ENCODE measurements around the gene DDIT3.

Gene DDIT3

GRCh38 chr12:57517187-57517586, 3.1 kb downstream of the DDIT3 start:
- TF ChIP-seq TAF1 (IDR thresholded peaks at IDR 0.05; ENCODE audit: borderline replicate concordance, insufficient read depth, low read length) = no peak

DNA sequence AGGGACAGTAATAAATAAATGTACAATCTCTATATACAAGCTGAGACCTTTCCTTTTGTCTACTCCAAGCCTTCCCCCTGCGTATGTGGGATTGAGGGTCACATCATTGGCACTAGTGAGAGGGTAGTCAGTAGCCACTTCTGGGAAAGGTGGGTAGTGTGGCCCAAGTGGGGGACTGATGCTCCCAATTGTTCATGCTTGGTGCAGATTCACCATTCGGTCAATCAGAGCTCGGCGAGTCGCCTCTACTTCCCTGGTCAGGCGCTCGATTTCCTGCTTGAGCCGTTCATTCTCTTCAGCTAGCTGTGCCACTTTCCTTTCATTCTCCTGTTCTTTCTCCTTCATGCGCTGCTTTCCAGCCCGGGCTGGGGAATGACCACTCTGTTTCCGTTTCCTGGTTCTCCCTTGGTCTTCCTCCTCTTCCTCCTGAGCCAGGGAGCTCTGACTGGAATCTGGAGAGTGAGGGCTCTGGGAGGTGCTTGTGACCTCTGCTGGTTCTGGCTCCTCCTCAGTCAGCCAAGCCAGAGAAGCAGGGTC, 3.6 kb downstream of the DDIT3 start:
- TF ChIP-seq TAF1 (IDR thresholded peaks at IDR 0.05; ENCODE audit: borderline replicate concordance, insufficient read depth, low read length) = no peak; the same call in 1 of the 2 replicates
- TF ChIP-seq POLR2AphosphoS5 (IDR thresholded peaks at IDR 0.05; ENCODE audit: low read depth, low read length) = peak; percentile 42
- no peak for TF ChIP-seq SIN3A (IDR thresholded peaks at IDR 0.05; ENCODE audit: borderline replicate concordance, insufficient read depth, low read length)

- TF ChIP-seq TAF1 (IDR thresholded peaks at IDR 0.05; ENCODE audit: borderline replicate concordance, insufficient read depth, low read length) = no peak
- no peak for TF ChIP-seq FOXP2 (optimal IDR thresholded peaks at IDR 0.05; ENCODE audit: borderline replicate concordance, extremely low read depth, extremely low read length, insufficient read depth)
- peak; percentile 33; the same call in 1 of the 2 replicates for TF ChIP-seq POLR2AphosphoS5 (IDR thresholded peaks at IDR 0.05; ENCODE audit: low read depth, low read length)
Measured at GRCh38 chr12:57515934-57516541, 4.3 kb downstream of the DDIT3 start.

- no peak; the same call in 1 of the 2 replicates for TF ChIP-seq POLR2AphosphoS5 (IDR thresholded peaks at IDR 0.05; ENCODE audit: low read depth, low read length)
- TF ChIP-seq TAF1 (IDR thresholded peaks at IDR 0.05; ENCODE audit: borderline replicate concordance, insufficient read depth, low read length) = no peak
- no peak for TF ChIP-seq SIN3A (IDR thresholded peaks at IDR 0.05; ENCODE audit: borderline replicate concordance, insufficient read depth, low read length)
- TF ChIP-seq, protein P1, sequence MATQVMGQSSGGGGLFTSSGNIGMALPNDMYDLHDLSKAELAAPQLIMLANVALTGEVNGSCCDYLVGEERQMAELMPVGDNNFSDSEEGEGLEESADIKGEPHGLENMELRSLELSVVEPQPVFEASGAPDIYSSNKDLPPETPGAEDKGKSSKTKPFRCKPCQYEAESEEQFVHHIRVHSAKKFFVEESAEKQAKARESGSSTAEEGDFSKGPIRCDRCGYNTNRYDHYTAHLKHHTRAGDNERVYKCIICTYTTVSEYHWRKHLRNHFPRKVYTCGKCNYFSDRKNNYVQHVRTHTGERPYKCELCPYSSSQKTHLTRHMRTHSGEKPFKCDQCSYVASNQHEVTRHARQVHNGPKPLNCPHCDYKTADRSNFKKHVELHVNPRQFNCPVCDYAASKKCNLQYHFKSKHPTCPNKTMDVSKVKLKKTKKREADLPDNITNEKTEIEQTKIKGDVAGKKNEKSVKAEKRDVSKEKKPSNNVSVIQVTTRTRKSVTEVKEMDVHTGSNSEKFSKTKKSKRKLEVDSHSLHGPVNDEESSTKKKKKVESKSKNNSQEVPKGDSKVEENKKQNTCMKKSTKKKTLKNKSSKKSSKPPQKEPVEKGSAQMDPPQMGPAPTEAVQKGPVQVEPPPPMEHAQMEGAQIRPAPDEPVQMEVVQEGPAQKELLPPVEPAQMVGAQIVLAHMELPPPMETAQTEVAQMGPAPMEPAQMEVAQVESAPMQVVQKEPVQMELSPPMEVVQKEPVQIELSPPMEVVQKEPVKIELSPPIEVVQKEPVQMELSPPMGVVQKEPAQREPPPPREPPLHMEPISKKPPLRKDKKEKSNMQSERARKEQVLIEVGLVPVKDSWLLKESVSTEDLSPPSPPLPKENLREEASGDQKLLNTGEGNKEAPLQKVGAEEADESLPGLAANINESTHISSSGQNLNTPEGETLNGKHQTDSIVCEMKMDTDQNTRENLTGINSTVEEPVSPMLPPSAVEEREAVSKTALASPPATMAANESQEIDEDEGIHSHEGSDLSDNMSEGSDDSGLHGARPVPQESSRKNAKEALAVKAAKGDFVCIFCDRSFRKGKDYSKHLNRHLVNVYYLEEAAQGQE (IDR thresholded peaks at IDR 0.05; ENCODE audit: insufficient read depth in 1 of 2, low read depth in 2 of 2, low read length in 2 of 2) = no peak
- no peak for TF ChIP-seq FOXP2 (optimal IDR thresholded peaks at IDR 0.05; ENCODE audit: borderline replicate concordance, extremely low read depth, extremely low read length, insufficient read depth)
Measured at GRCh38 chr12:57515408-57515933, 4.8 kb downstream of the DDIT3 start.

DNA sequence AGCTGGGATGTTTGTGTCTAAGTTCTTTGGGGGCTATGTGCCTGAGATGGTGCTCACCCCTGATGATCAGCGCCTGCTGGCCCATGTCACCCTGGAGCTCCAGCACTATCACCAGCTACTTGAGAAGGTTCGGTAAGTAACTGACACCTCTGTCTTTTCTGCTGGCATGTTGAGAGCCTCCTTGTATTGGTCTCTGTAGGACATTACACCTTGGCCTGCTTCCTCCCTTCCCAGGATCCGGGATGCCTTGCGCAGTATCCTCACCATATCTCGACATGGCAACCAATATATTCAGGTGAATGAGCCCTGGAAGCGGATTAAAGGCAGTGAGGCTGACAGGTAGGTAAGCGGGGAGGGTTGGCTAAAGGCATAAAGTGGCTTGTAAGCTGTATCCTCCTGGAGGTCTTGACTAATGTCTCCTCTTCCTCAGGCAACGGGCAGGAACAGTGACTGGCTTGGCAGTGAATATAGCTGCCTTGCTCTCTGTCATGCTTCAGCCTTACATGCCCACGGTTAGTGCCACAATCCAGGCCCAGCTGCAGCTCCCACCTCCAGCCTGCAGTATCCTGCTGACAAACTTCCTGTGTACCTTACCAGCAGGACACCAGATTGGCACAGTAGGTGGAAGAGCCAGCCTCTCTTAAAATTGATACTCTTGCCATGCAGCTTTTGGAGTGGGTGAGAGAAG, 5.5 kb downstream of the DDIT3 start:
- TF ChIP-seq SIN3A (IDR thresholded peaks at IDR 0.05; ENCODE audit: borderline replicate concordance, insufficient read depth, low read length) = no peak
- no peak for TF ChIP-seq POLR2AphosphoS5 (IDR thresholded peaks at IDR 0.05; ENCODE audit: low read depth, low read length)
- TF ChIP-seq, protein P1 (IDR thresholded peaks at IDR 0.05; ENCODE audit: insufficient read depth in 1 of 2, low read depth in 2 of 2, low read length in 2 of 2) = no peak
- no peak for TF ChIP-seq TAF1 (IDR thresholded peaks at IDR 0.05; ENCODE audit: borderline replicate concordance, insufficient read depth, low read length)
- no peak for TF ChIP-seq FOXP2 (optimal IDR thresholded peaks at IDR 0.05; ENCODE audit: borderline replicate concordance, extremely low read depth, extremely low read length, insufficient read depth)

- TF ChIP-seq TAF1 (IDR thresholded peaks at IDR 0.05; ENCODE audit: borderline replicate concordance, insufficient read depth, low read length) = no peak
- no peak for TF ChIP-seq SIN3A (IDR thresholded peaks at IDR 0.05; ENCODE audit: borderline replicate concordance, insufficient read depth, low read length)
- TF ChIP-seq POLR2AphosphoS5 (IDR thresholded peaks at IDR 0.05; ENCODE audit: low read depth, low read length) = no peak; the same call in 1 of the 2 replicates
- TF ChIP-seq, protein P1 (IDR thresholded peaks at IDR 0.05; ENCODE audit: insufficient read depth in 1 of 2, low read depth in 2 of 2, low read length in 2 of 2) = no peak
- TF ChIP-seq FOXP2 (optimal IDR thresholded peaks at IDR 0.05; ENCODE audit: borderline replicate concordance, extremely low read depth, extremely low read length, insufficient read depth) = no peak
Measured at GRCh38 chr12:57513266-57513665, 7.0 kb downstream of the DDIT3 start.

All from PFSK-1 (cell line).